Activated T-helper 17 cell treated with anti-CD3 and anti-CD28 coated beads, Interleukin-2, amount 50 U/mL, for 72 hours (primary cell): Measurements from ENCODE around the gene NAA50. TPM values are rescaled to one million over a fixed set of nuclear protein-coding genes. Genes with fewer than 3 reads are reported as not detected.
A peak's percentile ranks its signal among the peaks of the same experiment; 100 is the strongest.

Experiments
- ATAC-seq: fragments of 150-1000 bp; cut with Tn5 transposase; replicated peaks from 2 replicates; pipeline ENCODE4 v1.10.0; 2021; ENCODE audit warnings: mild to moderate bottlenecking, moderate library complexity
- H3K27ac Mint-ChIP-seq: one replicate; pipeline ENCODE4 v1.8.0; 2022; ENCODE audit warnings: mixed read lengths
- H3K27me3 Mint-ChIP-seq: one replicate; pipeline ENCODE4 v1.8.0; 2022; ENCODE audit warnings: mixed read lengths
- H3K36me3 Mint-ChIP-seq: one replicate; pipeline ENCODE4 v1.8.0; 2022; ENCODE audit warnings: low read depth, mild to moderate bottlenecking, mixed read lengths
- H3K4me1 Mint-ChIP-seq: one replicate; pipeline ENCODE4 v1.8.0; 2022; ENCODE audit warnings: mixed read lengths
- H3K4me3 Mint-ChIP-seq: one replicate; pipeline ENCODE4 v1.8.0; 2022; ENCODE audit warnings: mild to moderate bottlenecking, mixed read lengths
- H3K9me3 Mint-ChIP-seq: one replicate; pipeline ENCODE4 v1.8.0; 2022; ENCODE audit warnings: mixed read lengths
- total RNA-seq, 2 donors: library from RNA; stranded (reverse); gene quantifications; one replicate each; pipeline ENCODE4 v1.2.3, GENCODE V29; 2022

Gene NAA50
- 100 to 1,000 TPM in 1 of 2 donors, 10 to 100 TPM in 1; 62.1 to 152 TPM for total RNA-seq

GRCh38 chr3:113745756-113746547 is at the start of gene NAA50:
NAA50 (minus strand) TSS chr3:113746249; CDS start chr3:113745949, 300 bp downstream.
- Mint-ChIP-seq H3K4me3 (peak within 1 kb of the TSS; percentile 98), H3K27ac (peak within 1 kb of the TSS; percentile 100), H3K9me3 (no peaks in the 10 kb centered on the region), H3K4me1 (peaks cover 52% of the 10 kb centered on the region), H3K27me3 (no peaks in the 10 kb centered on the region), H3K36me3 (peaks cover 62% of the 10 kb centered on the region)
- peak; percentile 72 for ATAC-seq

- Mint-ChIP-seq H3K27ac (no peak overlapping the region), H3K27me3 (no peaks in the 10 kb centered on the region), H3K9me3 (no peaks in the 10 kb centered on the region), H3K36me3 (peaks cover 78% of the 10 kb centered on the region), H3K4me3 (no peak overlapping the region), H3K4me1 (no peaks in the 10 kb centered on the region)
- ATAC-seq = no peak
Observed at GRCh38 chr3:113795693-113796092, 49.6 kb upstream of the NAA50 start.

GRCh38 chr3:113794526-113794925 is 48.5 kb upstream of the NAA50 start:
- H3K27ac Mint-ChIP-seq = no peak overlapping the region
- no peak for ATAC-seq
- H3K36me3 Mint-ChIP-seq = peaks cover 71% of the 10 kb centered on the region
- H3K9me3 Mint-ChIP-seq = no peaks in the 10 kb centered on the region
- H3K27me3 Mint-ChIP-seq = no peaks in the 10 kb centered on the region
- no peaks in the 10 kb centered on the region for H3K4me1 Mint-ChIP-seq
- no peak overlapping the region for H3K4me3 Mint-ChIP-seq

GRCh38 chr3:113791381-113791780 is 45.3 kb upstream of the NAA50 start:
- no peak overlapping the region for H3K4me3 Mint-ChIP-seq
- peaks cover 67% of the 10 kb centered on the region for H3K36me3 Mint-ChIP-seq
- ATAC-seq = no peak
- H3K9me3 Mint-ChIP-seq = no peaks in the 10 kb centered on the region
- H3K4me1 Mint-ChIP-seq = no peaks in the 10 kb centered on the region
- no peaks in the 10 kb centered on the region for H3K27me3 Mint-ChIP-seq
- no peak overlapping the region for H3K27ac Mint-ChIP-seq

- H3K36me3 Mint-ChIP-seq = peaks cover 67% of the 10 kb centered on the region
- ATAC-seq = no peak
- no peaks in the 10 kb centered on the region for H3K27me3 Mint-ChIP-seq
- no peak overlapping the region for H3K27ac Mint-ChIP-seq
- no peaks in the 10 kb centered on the region for H3K4me1 Mint-ChIP-seq
- no peaks in the 10 kb centered on the region for H3K9me3 Mint-ChIP-seq
- H3K4me3 Mint-ChIP-seq = no peak overlapping the region
Observed at GRCh38 chr3:113783980-113784379, 37.9 kb upstream of the NAA50 start.

- Mint-ChIP-seq H3K4me3 (no peak overlapping the region), H3K27ac (no peak overlapping the region), H3K36me3 (peaks cover 64% of the 10 kb centered on the region), H3K27me3 (no peaks in the 10 kb centered on the region), H3K4me1 (no peaks in the 10 kb centered on the region), H3K9me3 (no peaks in the 10 kb centered on the region)
- ATAC-seq = no peak
Observed at GRCh38 chr3:113783463-113783862, 37.4 kb upstream of the NAA50 start.

GRCh38 chr3:113776564-113776963 is 30.5 kb upstream of the NAA50 start:
- H3K9me3 Mint-ChIP-seq = no peaks in the 10 kb centered on the region
- H3K27ac Mint-ChIP-seq = no peak overlapping the region
- ATAC-seq = no peak
- H3K4me3 Mint-ChIP-seq = no peak overlapping the region
- H3K36me3 Mint-ChIP-seq = peaks cover 25% of the 10 kb centered on the region
- H3K4me1 Mint-ChIP-seq = peaks cover 9% of the 10 kb centered on the region
- no peaks in the 10 kb centered on the region for H3K27me3 Mint-ChIP-seq

GRCh38 chr3:113775516-113775915 is 29.5 kb upstream of the NAA50 start:
- peaks cover 9% of the 10 kb centered on the region for H3K4me1 Mint-ChIP-seq
- H3K36me3 Mint-ChIP-seq = peaks cover 14% of the 10 kb centered on the region
- H3K27me3 Mint-ChIP-seq = no peaks in the 10 kb centered on the region
- H3K9me3 Mint-ChIP-seq = no peaks in the 10 kb centered on the region
- H3K4me3 Mint-ChIP-seq = no peak overlapping the region
- ATAC-seq = no peak
- H3K27ac Mint-ChIP-seq = no peak overlapping the region

- Mint-ChIP-seq H3K27me3 (no peaks in the 10 kb centered on the region), H3K9me3 (no peaks in the 10 kb centered on the region), H3K36me3 (no peaks in the 10 kb centered on the region), H3K4me3 (no peak overlapping the region), H3K4me1 (peaks cover 9% of the 10 kb centered on the region), H3K27ac (no peak overlapping the region)
- ATAC-seq = no peak
Observed at GRCh38 chr3:113773381-113773780, 27.3 kb upstream of the NAA50 start.

GRCh38 chr3:113771993-113772392 is 25.9 kb upstream of the NAA50 start:
- H3K36me3 Mint-ChIP-seq = peaks cover 3% of the 10 kb centered on the region
- H3K27ac Mint-ChIP-seq = no peak overlapping the region
- H3K4me1 Mint-ChIP-seq = peaks cover 9% of the 10 kb centered on the region
- no peaks in the 10 kb centered on the region for H3K27me3 Mint-ChIP-seq
- no peak overlapping the region for H3K4me3 Mint-ChIP-seq
- ATAC-seq = no peak
- H3K9me3 Mint-ChIP-seq = no peaks in the 10 kb centered on the region

- Mint-ChIP-seq H3K9me3 (no peaks in the 10 kb centered on the region), H3K27ac (no peak overlapping the region), H3K27me3 (no peaks in the 10 kb centered on the region), H3K4me3 (no peak overlapping the region), H3K4me1 (peaks cover 4% of the 10 kb centered on the region), H3K36me3 (peaks cover 5% of the 10 kb centered on the region)
- peak; percentile 49 for ATAC-seq
Observed at GRCh38 chr3:113769551-113769950, 23.5 kb upstream of the NAA50 start.

GRCh38 chr3:113764698-113765097 is 18.6 kb upstream of the NAA50 start:
- no peaks in the 10 kb centered on the region for H3K27me3 Mint-ChIP-seq
- H3K36me3 Mint-ChIP-seq = peaks cover 5% of the 10 kb centered on the region
- no peak overlapping the region for H3K4me3 Mint-ChIP-seq

GRCh38 chr3:113758389-113759024 is 12.5 kb upstream of the NAA50 start:
- no peak overlapping the region for H3K4me3 Mint-ChIP-seq
- H3K27me3 Mint-ChIP-seq = no peaks in the 10 kb centered on the region
- ATAC-seq = peak; percentile 77
- no peaks in the 10 kb centered on the region for H3K9me3 Mint-ChIP-seq
- H3K36me3 Mint-ChIP-seq = no peaks in the 10 kb centered on the region
- peak overlapping the region; percentile 1 for H3K27ac Mint-ChIP-seq
- H3K4me1 Mint-ChIP-seq = peaks cover 10% of the 10 kb centered on the region

More at GRCh38 chr3:113764698-113765097, 18.6 kb upstream of the NAA50 start:
- ATAC-seq = no peak
- H3K4me1 Mint-ChIP-seq = no peaks in the 10 kb centered on the region
- H3K9me3 Mint-ChIP-seq = no peaks in the 10 kb centered on the region
- no peak overlapping the region for H3K27ac Mint-ChIP-seq

- Mint-ChIP-seq H3K27me3 (no peaks in the 10 kb centered on the region), H3K27ac (no peak overlapping the region), H3K4me1 (peaks cover 11% of the 10 kb centered on the region), H3K4me3 (no peak overlapping the region), H3K36me3 (no peaks in the 10 kb centered on the region), H3K9me3 (no peaks in the 10 kb centered on the region)
- no peak for ATAC-seq
Observed at GRCh38 chr3:113754494-113755159, 8.6 kb upstream of the NAA50 start.
